ENCODE data around the gene ZNF341. TPM values are rescaled to one million over a fixed set of nuclear protein-coding genes. Genes with fewer than 3 reads are reported as not detected.
"Not testable (repeated sequence)": the region's sequence is repeated elsewhere in the genome, so short reads cannot be mapped to it uniquely, and the experiment has no call there.

ZNF341 gene
- polyA plus RNA-seq, 1 donor = 3.3 TPM

DNA sequence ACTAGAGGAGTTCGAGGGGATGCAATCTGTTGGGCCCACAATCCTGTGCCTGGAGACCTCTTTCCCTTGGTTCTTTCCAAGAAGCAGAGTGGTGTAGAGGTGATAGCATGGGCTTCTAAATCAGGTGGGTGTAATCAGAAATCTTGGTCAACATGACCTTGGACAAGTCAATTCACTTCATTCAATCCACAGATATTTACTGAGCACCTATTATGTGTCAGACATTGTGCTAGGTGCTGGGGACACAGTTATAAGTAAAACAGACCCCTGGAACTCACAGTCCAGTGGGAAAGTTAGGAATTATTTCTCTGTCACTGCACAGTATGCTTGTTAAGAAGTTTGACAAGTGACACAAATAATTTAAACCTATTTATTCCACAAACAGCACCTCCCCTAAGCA lies 42.3 kb upstream of the ZNF341 start:
- Histone ChIP-seq H3K4me1 (ENCODE audit: control insufficient read depth, insufficient read depth, low read length) (peaks cover 27% of the 10 kb centered on the region), H3K27me3 (ENCODE audit: control insufficient read depth, insufficient read depth, low read length) (no peaks in the 10 kb centered on the region), H3K4me3 (ENCODE audit: low read length) (no peak overlapping the region), H3K27ac (ENCODE audit: low read length) (no peak overlapping the region), H3K9me3 (ENCODE audit: control insufficient read depth, low read depth, low read length) (no peaks in the 10 kb centered on the region), H3K36me3 (ENCODE audit: control insufficient read depth, insufficient read depth, low read length) (no peaks in the 10 kb centered on the region)
- WGBS (ENCODE audit: insufficient coverage, low lambda C conversion rate) = no CpG with 5 or more reads among the region's 1 CpG
- no peak for DNase-seq

DNA sequence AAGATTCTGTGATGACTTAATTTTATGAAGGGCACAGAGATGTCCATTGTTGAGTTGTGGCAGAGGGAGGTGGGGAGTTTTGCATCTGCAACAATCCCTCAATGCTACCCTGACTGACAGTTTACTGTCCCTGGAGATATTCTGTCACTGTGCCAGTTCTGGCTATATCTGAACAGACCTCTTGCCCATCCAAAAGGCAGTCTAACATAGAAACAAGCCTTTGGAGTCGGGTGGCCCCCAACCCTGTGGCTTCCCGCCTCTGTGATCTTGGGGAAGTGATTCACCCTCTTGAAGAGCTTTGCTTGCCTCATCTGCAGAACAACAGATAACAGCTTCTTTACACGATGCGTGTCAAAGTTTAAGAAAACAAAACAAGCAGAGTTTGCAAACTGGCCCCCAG lies 41.8 kb upstream of the ZNF341 start:
- Histone ChIP-seq H3K36me3 (ENCODE audit: control insufficient read depth, insufficient read depth, low read length) (no peaks in the 10 kb centered on the region), H3K27me3 (ENCODE audit: control insufficient read depth, insufficient read depth, low read length) (no peaks in the 10 kb centered on the region), H3K4me3 (ENCODE audit: low read length) (no peak overlapping the region), H3K27ac (ENCODE audit: low read length) (no peak overlapping the region), H3K9me3 (ENCODE audit: control insufficient read depth, low read depth, low read length) (no peaks in the 10 kb centered on the region), H3K4me1 (ENCODE audit: control insufficient read depth, insufficient read depth, low read length) (peaks cover 22% of the 10 kb centered on the region)
- 14% methylated on average over 2 of the region's 4 CpGs for WGBS (ENCODE audit: insufficient coverage, low lambda C conversion rate)
- DNase-seq = no peak

DNA sequence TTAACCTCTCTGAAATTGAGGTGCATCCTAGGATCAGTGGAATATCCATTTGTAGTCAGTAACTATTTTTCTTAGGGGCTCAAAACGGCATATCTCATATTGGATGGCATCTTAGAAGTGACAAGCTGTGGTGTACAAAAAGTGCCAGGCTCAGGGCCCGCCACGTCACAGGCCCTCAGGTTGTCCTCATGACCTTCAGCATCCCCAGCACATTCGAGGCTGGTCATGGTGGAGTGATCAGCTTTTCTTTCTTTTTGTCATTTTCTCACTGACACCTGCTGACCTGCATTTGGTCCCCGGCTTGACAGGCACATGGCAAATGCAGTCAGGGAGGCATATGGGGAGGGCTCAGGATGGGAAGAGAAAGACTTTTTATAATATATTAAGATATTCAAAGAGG lies 38.5 kb upstream of the ZNF341 start:
- DNase-seq = no peak
- Histone ChIP-seq H3K4me3 (ENCODE audit: low read length) (no peak overlapping the region), H3K4me1 (ENCODE audit: control insufficient read depth, insufficient read depth, low read length) (peaks cover 10% of the 10 kb centered on the region), H3K27me3 (ENCODE audit: control insufficient read depth, insufficient read depth, low read length) (no peaks in the 10 kb centered on the region), H3K9me3 (ENCODE audit: control insufficient read depth, low read depth, low read length) (peaks cover 3% of the 10 kb centered on the region), H3K36me3 (ENCODE audit: control insufficient read depth, insufficient read depth, low read length) (no peaks in the 10 kb centered on the region), H3K27ac (ENCODE audit: low read length) (no peak overlapping the region)
- no CpG with 5 or more reads among the region's 5 CpGs for WGBS (ENCODE audit: insufficient coverage, low lambda C conversion rate)

DNA sequence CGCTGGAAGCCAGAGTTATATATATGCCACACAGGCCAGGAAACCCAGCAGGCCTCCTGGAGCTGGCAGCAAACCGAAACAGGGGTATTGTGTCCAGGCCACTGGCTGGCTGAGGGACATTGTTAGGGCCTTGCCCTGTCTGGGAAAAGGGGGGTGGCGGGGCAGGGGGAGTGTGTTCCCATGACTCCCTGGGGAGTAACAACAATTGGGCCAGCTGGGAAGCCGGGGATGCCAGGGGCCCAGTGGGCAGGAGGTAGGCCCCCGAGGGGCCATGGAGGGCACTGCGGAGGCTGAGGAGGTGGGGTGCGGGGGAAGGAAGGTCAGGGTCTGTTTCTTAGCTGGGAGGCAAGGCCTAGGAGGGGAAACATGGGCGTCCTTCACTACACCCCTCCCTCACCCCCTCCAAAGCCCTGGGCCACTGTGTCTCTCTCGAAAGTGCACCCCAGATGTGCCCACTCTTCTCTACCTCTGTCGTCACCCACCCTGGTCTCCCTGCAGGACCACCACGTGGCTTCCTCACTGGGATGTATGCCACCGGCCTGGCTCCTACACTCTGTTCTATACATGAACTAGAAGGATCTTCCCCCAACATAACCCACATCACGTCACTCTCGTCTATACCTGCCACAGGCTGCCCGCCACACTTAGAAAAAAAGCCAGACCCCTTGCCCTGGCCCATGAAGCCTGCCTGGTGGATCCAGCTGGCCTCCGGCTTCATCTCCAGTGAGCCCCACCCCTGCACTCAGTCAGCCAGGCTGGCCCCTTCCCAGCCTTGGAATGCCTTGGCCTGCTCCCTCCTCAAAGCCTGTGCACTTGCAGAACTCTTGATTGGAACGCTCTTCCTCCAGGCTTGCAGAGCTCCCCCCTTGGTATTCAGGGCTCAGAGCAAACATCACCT lies 37.8 kb upstream of the ZNF341 start:
- no peak overlapping the region for H3K27ac ChIP-seq (ENCODE audit: low read length)

DNA sequence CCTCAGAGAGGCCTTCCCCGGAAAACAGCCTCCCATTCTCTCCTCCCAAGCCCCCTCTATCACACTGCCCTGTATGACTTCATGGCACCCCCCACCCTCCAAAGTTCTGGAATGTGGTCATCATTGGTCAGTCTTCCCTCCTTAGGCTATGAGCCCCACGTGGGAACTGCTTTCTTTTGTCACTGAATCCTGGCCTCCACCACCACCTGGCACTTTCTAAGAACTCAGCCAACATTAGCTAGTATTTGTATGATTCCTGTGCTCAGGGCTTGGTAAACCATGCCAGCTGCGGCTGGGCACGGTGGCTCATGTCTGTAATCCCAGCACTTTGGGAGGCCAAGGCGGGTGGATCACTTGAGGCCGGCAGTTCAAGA lies 37.2 kb upstream of the ZNF341 start:
- Histone ChIP-seq H3K9me3 (ENCODE audit: control insufficient read depth, low read depth, low read length) (peaks cover 11% of the 10 kb centered on the region), H3K4me1 (ENCODE audit: control insufficient read depth, insufficient read depth, low read length) (no peaks in the 10 kb centered on the region), H3K27me3 (ENCODE audit: control insufficient read depth, insufficient read depth, low read length) (no peaks in the 10 kb centered on the region), H3K4me3 (ENCODE audit: low read length) (no peak overlapping the region), H3K27ac (ENCODE audit: low read length) (no peak overlapping the region), H3K36me3 (ENCODE audit: control insufficient read depth, insufficient read depth, low read length) (no peaks in the 10 kb centered on the region)
- DNase-seq = no peak
- WGBS (ENCODE audit: insufficient coverage, low lambda C conversion rate) = no CpG with 5 or more reads among the region's 6 CpGs

More for the DNA sequence above, 37.8 kb upstream of the ZNF341 start:
- Histone ChIP-seq H3K4me3 (ENCODE audit: low read length) (no peak overlapping the region), H3K4me1 (ENCODE audit: control insufficient read depth, insufficient read depth, low read length) (peaks cover 3% of the 10 kb centered on the region), H3K9me3 (ENCODE audit: control insufficient read depth, low read depth, low read length) (peaks cover 10% of the 10 kb centered on the region), H3K36me3 (ENCODE audit: control insufficient read depth, insufficient read depth, low read length) (no peaks in the 10 kb centered on the region), H3K27me3 (ENCODE audit: control insufficient read depth, insufficient read depth, low read length) (no peaks in the 10 kb centered on the region)
- no peak for DNase-seq
- 100% methylated on average over 1 of the region's 17 CpGs for WGBS (ENCODE audit: insufficient coverage, low lambda C conversion rate)

DNA sequence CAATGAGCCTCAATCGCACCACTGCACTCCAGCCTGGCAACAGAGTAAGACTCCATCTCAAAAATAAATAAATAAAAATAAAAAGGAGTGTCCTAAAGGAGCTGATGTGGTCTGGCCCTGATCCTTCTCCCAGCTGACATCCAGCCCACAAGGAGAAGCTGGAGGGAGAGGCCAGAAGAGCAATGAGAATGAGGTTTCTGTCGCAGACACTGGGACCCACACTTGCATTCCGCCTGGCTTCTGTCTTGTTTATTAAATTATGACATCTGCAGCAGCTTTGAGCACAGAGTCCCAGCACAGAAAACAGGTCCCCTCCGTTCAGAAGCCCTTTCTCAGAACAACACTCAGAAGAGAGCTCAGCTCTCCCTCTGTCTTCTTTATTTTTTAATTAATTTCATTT lies 35.3 kb upstream of the ZNF341 start:
- no peaks in the 10 kb centered on the region for H3K27me3 ChIP-seq (ENCODE audit: control insufficient read depth, insufficient read depth, low read length)
- peaks cover 19% of the 10 kb centered on the region for H3K9me3 ChIP-seq (ENCODE audit: control insufficient read depth, low read depth, low read length)
- no peak overlapping the region for H3K4me3 ChIP-seq (ENCODE audit: low read length)
- DNase-seq = no peak
- no peaks in the 10 kb centered on the region for H3K36me3 ChIP-seq (ENCODE audit: control insufficient read depth, insufficient read depth, low read length)
- no peak overlapping the region for H3K27ac ChIP-seq (ENCODE audit: low read length)
- H3K4me1 ChIP-seq (ENCODE audit: control insufficient read depth, insufficient read depth, low read length) = no peaks in the 10 kb centered on the region
- 100% methylated on average over 1 of the region's 4 CpGs for WGBS (ENCODE audit: insufficient coverage, low lambda C conversion rate)

DNA sequence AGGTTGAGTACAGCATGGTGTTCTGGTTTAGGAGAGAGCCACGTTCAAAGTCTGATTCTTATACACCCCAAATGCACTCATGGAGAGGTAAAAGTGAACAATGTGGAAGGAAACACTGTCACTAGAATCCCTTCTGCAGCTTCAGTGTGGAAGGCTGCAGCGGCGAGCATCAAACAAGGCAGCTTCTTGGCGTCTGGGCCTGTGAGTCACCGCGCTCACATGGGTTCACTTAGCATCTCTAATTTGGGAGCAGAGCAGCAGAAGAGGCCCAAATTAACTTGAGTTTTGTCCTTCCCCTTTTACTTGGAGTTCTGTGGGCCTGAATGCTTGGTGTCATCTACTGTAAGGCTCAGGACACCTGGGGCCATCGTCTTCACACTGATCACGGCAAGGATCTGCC lies 34.7 kb upstream of the ZNF341 start:
- H3K27ac ChIP-seq (ENCODE audit: low read length) = no peak overlapping the region
- H3K4me3 ChIP-seq (ENCODE audit: low read length) = no peak overlapping the region
- no CpG with 5 or more reads among the region's 8 CpGs for WGBS (ENCODE audit: insufficient coverage, low lambda C conversion rate)
- H3K36me3 ChIP-seq (ENCODE audit: control insufficient read depth, insufficient read depth, low read length) = no peaks in the 10 kb centered on the region
- no peaks in the 10 kb centered on the region for H3K4me1 ChIP-seq (ENCODE audit: control insufficient read depth, insufficient read depth, low read length)
- no peaks in the 10 kb centered on the region for H3K27me3 ChIP-seq (ENCODE audit: control insufficient read depth, insufficient read depth, low read length)
- peaks cover 23% of the 10 kb centered on the region for H3K9me3 ChIP-seq (ENCODE audit: control insufficient read depth, low read depth, low read length)
- DNase-seq = no peak

DNA sequence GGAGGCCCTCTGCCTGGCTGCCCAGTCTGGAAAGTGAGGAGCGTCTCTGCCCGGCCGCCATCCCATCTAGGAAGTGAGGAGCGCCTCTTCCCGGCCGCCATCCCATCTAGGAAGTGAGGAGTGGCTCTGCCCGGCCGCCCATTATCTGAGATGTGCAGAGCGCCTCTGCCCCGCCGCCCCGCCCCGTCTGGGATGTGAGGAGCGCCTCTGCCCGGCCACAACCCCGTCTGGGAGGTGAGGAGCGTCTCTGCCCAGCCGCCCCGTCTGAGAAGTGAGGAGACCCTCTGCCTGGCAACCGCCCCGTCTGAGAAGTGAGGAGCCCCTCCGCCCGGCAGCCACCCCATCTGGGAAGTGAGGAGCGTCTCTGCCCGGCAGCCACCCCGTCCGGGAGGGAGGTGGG lies 32.8 kb upstream of the ZNF341 start:
- DNase-seq = not testable (repeated sequence)
- no CpG with 5 or more reads among the region's 27 CpGs for WGBS (ENCODE audit: insufficient coverage, low lambda C conversion rate)

DNA sequence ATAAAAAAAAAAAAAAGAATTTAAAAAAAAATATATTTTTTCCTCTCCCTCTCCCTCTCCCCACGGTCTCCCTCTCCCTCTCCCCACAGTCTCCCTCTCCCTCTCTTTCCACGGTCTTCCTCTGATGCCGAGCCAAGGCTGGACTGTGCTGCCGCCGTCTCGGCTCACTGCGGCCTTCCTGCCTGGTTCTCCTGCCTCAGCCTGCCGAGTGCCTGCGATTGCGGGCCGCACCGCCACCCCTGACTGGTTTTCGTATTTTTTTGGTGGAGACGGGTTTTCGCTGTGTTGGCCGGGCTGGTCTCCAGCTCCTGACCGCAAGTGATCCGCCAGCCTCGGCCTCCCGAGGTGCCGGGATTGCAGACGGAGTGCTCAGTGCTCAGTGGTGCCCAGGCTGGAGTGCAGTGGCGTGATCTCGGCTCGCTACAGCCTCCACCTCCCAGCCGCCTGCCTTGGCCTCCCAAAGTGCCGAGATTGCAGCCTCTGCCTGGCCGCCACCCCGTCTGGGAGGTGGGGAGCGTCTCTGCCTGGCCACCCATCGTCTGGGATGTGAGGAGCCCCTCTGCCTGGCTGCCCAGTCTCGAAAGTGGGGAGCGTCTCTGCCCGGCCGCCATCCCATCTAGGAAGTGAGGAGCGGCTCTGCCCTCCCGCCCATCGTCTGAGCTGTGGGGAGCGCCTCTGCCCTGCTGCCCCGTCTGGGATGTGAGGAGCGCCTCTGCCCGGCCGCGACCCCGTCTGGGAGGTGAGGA lies 30.9 kb upstream of the ZNF341 start:
- not testable (repeated sequence) for H3K36me3 ChIP-seq (ENCODE audit: control insufficient read depth, insufficient read depth, low read length); H3K27ac ChIP-seq (ENCODE audit: low read length); H3K4me3 ChIP-seq (ENCODE audit: low read length); H3K4me1 ChIP-seq (ENCODE audit: control insufficient read depth, insufficient read depth, low read length); DNase-seq; H3K27me3 ChIP-seq (ENCODE audit: control insufficient read depth, insufficient read depth, low read length)
- no CpG with 5 or more reads among the region's 45 CpGs for WGBS (ENCODE audit: insufficient coverage, low lambda C conversion rate)
- peaks cover 23% of the 10 kb centered on the region for H3K9me3 ChIP-seq (ENCODE audit: control insufficient read depth, low read depth, low read length)

More for the DNA sequence above, 32.8 kb upstream of the ZNF341 start:
- H3K27me3 ChIP-seq (ENCODE audit: control insufficient read depth, insufficient read depth, low read length); H3K4me1 ChIP-seq (ENCODE audit: control insufficient read depth, insufficient read depth, low read length); H3K36me3 ChIP-seq (ENCODE audit: control insufficient read depth, insufficient read depth, low read length); H3K4me3 ChIP-seq (ENCODE audit: low read length); H3K27ac ChIP-seq (ENCODE audit: low read length): not testable (repeated sequence)
- peaks cover 23% of the 10 kb centered on the region for H3K9me3 ChIP-seq (ENCODE audit: control insufficient read depth, low read depth, low read length)

DNA sequence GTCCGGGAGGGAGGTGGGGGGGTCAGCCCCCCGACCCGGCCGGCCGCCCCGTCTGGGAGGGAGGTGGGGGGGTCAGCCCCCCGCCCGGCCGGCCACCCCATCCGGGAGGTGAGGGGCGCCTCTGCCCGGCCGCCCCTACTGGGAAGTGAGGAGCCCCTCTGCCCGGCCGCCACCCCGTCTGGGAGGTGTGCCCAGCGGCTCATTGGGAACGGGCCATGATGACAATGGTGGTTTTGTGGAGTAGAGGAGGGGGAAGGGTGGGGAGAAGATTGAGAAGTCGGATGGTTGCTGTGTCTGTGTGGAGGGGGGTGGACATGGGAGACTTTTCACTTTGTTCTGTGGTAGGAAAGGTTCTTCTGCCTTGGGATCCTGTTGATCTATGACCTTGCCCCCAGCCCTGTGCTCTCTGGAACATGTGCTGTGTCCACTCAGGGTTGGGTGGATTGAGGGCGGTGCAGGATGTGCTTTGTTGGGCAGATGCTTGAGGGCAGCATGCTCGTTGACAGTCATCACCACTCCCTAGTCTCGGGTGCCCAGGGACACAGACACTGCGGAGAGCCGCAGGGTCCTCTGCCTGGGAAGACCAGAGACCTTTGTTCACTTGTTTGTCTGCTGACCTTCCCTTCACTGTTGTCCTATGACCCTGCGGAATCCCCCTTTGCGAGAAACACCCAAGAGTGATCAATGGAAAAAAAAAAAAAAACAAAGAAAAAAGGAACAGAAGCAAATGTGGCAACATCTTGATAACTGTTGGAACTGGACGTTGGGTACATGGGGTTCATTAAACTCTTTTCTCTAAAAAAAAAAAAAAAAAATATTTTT lies 30.0 kb upstream of the ZNF341 start:
- H3K36me3 ChIP-seq (ENCODE audit: control insufficient read depth, insufficient read depth, low read length) = peaks cover 7% of the 10 kb centered on the region
- DNase-seq = no peak
- no peaks in the 10 kb centered on the region for H3K4me1 ChIP-seq (ENCODE audit: control insufficient read depth, insufficient read depth, low read length)
- H3K27me3 ChIP-seq (ENCODE audit: control insufficient read depth, insufficient read depth, low read length) = no peaks in the 10 kb centered on the region
- no peak overlapping the region for H3K4me3 ChIP-seq (ENCODE audit: low read length)
- H3K9me3 ChIP-seq (ENCODE audit: control insufficient read depth, low read depth, low read length) = peaks cover 23% of the 10 kb centered on the region
- no peak overlapping the region for H3K27ac ChIP-seq (ENCODE audit: low read length)
- WGBS (ENCODE audit: insufficient coverage, low lambda C conversion rate) = 89% methylated on average over 3 of the region's 27 CpGs
